Measurements from ENCODE around the gene IDH3B.
A peak's percentile ranks its signal among the peaks of the same experiment; 100 is the strongest.
"Not testable (repeated sequence)": the region's sequence is repeated elsewhere in the genome, so short reads cannot be mapped to it uniquely, and the experiment has no call there.

IDH3B gene

DNA sequence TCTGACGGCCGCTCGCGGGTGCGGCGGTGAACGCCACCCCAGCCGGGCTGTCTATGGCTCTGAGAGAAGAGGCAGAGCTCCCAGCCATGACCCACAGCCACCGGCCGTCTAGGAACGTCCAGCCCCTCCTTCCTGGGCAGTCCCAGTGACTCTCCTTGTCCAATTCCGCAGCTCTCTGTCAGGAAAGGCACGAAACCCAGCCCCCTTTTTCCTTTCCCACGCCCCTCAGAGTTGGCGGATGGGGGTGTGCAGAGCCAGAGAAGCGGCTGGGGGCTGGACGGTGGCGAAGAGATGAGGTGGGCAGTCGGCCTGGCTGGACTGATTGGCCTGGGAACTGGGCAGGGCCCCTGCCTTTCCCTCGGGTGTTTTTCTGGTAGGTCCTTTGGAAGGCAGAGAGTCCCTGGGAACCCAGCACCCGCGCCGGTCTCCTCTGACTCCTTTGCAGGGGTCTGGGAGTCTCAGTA, 30.0 kb upstream of the IDH3B start:
- no peak for DNase-seq

DNA sequence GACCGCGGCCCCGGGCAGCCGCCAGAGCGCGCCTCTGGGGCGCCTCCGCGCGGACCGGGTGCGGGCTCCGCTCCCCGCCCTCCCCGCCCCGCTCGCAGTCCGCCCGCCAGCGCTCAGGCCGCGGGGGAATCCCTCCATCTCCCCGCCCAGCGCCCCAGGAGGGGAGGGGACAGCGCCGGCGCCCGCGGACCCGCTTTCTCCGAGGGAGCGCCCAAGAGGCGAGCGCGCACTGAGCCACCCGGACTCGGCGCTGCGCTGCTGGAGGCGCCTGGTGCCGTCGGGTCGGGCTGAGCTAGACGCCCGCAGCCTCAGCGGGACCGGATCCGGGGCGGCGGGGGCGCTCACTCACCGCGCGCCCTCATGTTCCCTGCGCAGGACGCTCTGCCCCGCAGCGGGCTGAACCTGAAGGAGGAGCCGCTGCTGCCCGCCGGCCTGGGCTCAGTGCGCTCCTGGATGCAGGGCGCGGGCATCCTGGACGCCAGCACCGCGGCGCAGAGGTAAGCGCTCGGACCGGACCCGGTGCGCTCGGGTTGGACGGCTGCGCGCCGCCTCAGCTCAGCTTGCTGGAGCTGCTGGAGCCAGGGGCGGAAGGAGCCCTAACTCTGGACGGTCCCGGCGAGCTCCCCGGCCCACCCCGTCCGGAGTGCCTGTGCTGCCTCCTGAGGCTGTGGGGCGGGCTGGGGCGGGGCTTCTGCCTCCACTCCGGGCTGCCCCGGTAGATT, 29.4 kb upstream of the IDH3B start:
- DNase-seq: peak; percentile 79

DNA sequence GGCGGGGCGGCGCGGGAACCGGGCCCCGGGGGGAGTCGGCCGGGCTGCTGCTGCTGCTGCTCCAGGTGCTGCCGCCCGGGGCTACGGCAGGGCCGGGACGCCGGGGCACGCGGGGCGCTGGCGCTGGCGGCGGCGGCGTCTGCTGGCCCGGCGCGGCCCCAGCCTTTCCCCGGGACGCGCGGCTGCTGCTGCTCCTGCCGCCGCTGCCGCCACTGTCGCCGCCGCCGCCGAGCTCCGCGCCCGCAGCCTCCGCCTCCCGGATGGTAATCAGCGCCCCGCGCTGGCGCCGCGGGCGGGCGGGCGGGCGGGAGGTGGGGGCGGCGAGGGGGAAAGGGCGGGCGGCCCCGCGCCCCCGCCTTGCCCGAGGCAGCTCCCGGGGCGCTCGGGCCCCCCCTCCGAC, 28.9 kb upstream of the IDH3B start:
- no peak for DNase-seq

DNA sequence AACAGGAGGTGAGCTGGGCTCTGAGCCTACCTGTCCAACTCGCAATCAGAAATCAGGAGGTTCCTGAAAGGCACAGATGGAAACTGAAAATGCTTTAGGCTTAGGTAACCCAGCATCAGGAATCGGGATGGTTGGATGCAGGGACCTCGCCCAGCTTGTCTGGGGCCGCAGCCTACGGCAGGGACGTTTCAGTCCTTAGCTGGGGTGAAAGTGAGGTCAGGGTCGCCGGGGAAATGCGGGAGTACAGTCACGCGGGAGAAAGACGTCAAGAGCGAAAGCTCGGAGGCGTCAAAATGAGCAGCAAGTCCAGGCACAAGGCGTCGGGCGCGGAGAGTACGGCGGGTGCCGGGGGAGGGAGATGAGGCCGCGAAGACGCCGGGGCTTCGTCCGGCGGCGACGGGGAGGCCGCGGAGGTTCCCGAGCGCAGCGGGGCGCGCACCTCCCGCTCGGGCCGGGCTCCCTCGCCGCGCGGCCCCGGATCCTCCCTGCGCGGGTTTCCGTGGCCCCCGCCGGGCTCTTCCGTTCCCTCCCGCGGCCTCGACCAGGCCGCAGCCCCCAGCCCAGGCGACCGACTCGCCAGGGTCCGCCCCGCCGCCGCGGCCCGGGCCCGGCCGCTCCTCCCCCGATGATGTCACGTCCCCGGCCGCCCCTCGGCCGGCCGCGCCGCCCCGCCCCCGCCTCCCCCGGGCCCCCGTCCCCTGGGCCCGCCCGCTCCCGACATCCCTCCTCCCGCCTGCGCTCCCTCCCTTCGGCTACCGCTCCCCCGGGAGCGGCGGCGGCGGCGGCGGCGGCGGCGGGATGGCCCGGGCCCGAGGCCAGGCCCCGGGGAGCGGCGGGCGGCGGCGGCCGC, 28.2 kb upstream of the IDH3B start, which contains the start of gene EBF4:
TSS of gene EBF4 (plus strand) at position 745 of the 850 bp plus-strand sequence. CDS start 866 bp downstream, outside the sequence.
- DNase-seq: peak; percentile 66

DNA sequence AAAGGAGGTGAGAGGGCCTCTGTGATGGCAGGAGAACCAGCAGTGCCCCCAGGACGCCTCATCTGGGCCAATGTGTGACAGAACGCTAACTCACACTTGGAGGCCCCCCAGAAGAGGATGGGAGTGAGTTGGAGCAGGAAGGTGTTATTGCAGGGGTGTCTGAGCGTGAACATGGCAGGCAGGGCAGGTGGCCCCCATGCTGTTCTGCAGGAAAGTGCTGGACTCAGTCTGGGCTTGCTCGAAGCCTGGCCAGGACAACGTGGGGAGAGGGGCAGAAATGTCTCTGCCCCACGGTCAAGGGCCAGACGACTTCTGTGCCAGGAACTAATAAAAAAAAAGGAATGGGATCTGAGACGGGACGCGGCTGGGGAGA, 27.6 kb upstream of the IDH3B start:
- DNase-seq: no peak

DNA sequence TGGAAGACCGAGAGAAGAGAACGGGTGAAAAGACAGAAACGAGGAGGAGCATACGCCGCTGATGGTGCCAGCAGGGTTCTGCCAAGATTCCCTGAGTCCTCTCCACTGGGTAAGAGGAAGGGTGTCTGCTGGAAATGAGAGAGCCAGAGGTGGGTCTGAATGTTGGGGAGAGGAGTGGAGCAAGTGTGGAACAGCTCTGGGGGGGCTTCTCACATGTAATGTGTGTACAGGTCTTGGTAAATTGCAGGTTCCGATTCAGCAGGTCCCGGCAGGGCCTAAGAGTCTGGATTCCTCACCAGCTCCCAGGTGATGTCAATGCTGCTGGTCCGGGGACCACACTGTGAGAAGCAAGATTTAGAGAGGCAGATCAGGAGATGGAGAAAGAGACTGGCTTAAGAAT, 27.1 kb upstream of the IDH3B start:
- no peak for DNase-seq

DNA sequence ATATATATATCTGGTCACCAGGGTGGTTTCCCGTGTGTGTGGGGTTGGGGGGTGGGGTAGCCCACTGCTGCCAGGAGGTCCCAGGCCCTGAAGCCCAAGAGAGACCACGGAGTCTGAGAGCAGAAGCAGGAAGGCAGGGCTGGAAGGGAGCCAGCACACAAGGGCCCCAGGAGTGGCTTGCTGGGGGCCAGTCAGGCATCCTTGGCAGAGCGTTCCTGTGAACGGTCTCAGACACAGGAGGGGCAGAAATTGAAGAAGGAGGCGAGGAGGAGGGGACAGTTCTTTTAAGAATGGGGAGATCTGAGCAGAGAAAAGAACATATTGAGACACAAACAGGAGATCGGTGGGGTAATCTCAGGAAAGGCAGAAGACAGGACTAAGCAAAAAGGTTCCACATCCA, 26.7 kb upstream of the IDH3B start:
- DNase-seq: no peak

DNA sequence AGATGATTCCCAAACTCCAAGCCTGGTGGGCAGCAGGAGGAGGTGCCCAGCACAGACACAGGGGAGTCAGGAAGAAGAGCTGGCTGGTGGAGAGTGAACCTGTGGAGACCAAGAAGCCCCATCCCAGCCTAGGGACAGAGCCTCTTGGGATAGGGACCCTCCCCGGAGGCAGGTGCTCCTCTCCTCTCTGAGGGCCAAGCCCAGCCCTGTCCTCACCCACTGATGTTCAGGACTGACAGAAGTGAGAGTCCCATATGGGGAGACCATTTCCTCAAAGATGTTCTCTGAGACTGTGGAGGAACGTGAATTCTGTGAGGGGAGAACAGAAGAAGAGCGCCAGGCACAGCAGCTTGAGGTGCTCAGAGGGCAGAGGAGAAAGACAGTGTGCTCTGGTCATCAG, 26.2 kb upstream of the IDH3B start:
- no peak for DNase-seq

DNA sequence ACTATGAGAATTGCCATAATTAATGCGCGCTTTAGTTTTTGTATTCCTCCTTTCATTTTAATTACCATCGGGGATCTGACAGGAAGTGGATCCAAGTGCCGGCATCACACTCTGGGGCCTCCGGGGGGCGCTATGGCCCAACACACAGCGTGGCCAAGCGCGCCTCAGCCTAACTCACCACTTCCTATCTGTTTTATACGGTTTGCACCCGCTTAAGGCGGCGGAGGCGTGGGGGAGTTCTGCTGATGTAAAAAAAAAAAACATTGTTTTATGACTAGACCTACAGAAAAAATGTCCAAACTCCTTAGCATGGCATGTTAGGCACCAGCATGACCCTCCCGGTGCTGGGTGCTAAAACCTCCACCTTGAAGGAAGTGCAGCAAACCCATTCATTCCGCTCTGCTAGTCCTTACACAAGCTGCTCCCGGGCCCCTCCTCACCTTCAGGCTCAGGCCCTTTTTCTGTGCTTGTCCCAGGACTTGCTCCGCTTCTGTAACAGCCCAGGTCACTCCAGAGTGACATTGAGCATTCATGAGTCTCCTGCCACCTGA, 24.1 kb upstream of the IDH3B start:
- DNase-seq: peak; percentile 88

DNA sequence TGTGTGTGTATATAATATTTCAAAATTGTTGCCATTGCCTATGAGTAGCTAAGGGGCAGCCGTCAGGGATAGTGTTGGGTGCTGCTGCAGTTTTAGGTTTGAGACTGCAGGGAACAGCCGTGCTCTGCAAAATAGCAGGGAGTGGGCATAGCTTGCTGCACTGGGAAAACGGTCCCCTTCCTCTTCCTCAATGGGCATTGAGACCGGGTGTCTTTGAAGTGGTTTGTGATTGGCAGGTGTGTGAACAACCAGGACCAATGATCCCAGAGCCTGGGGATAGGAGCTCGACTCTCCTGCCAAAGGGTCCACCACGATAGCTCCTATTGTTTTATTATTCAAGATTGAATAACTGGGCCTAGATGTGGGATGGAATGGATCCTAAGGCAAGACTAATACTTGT, 23.5 kb upstream of the IDH3B start:
- no peak for DNase-seq

DNA sequence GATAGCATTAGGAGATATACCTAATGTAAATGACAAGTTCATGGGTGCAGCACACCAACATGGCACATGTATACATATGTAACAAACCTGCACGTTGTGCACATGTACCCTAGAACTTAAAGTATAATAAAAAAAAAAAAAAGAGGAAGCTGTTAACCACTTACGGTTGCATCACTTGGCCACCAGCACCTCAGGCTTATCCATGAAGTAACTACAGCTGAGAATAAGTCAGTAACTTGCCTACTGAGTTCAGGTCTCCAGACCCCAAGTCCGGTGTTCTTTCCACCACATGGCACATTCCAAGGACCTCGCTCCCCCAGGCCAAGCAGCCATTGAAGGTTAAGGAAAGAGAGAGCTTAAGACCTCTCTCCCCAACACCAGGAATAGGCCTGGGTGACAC, 20.8 kb upstream of the IDH3B start:
- DNase-seq: not testable (repeated sequence)

DNA sequence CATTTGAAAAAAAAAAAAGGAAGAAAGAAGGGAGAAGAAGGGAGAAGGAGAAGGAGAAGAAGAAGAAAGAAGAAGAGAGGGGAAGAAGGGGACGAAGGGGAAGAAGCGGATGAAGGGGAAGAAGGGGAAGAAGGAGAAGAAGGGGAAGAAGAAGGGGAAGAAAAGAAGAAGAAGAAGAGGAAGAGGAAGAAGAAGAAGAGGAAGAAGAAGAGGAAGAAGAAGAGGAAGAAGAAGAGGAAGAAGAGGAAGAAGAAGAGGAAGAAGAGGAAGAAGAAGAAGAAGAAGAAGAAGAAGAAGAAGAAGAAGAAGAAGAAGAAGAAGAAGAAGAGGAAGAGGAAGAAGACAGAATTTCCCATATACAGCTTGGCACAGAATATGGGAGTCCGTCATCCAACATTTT, 18.0 kb upstream of the IDH3B start:
- DNase-seq: not testable (repeated sequence)

DNA sequence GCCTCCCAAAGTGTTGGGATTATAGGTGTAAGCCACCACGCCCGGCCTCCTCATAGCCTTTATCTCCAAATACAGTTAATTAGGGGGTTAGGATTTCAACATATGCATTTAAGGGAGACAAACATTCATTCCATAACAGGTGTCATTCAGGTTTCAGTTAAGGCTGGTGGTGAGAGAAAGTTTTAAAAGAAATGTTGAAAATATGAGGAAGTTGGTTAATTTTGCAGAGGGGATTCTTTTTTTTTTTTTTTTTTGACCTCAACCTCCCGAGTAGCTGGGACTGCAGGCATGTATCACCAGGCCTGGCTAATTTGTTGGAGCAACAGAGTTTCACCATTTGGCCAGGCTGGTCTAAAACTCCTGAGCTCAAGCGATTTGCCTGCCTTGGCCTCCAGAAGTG, 16.0 kb upstream of the IDH3B start:
- no peak for DNase-seq

DNA sequence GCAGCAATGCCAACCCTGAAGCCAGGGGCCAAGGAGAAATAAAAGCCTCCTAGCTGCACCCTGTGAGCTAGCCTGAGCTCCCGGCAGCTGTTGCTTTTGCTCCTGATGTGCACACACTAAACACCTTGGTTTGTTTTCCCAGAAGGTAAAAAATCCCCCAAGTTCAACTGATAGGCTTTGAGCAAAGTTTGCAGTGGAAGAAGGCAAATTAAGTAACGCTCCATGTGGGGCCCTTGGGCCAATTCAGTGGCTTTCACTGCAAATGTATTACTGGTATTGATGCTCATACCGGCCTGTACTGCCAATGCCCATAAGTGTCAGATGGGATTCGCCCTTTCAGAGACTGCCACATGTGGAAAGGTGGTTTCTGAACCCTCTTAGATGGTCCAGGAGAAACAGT, 9.4 kb upstream of the IDH3B start:
- no peak for DNase-seq

DNA sequence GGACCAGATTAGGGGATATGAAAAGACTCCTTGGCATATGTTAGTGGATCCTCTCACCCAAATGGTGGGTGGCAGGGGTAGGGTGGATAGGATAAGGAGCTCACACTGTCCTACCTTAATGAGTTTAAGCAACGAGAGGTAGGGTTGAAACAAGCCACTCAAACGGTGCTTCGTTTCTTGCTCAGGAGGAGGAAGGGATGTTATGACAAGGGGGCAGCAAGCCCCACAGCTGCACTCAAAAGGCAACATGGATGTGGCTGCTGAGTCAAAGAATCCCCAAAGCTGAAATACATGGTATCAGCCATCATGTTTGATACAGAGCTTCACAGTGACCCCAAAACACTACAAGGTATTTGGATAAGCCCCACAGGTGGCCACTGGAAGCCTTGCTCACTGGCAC, 8.4 kb upstream of the IDH3B start:
- DNase-seq: no peak

DNA sequence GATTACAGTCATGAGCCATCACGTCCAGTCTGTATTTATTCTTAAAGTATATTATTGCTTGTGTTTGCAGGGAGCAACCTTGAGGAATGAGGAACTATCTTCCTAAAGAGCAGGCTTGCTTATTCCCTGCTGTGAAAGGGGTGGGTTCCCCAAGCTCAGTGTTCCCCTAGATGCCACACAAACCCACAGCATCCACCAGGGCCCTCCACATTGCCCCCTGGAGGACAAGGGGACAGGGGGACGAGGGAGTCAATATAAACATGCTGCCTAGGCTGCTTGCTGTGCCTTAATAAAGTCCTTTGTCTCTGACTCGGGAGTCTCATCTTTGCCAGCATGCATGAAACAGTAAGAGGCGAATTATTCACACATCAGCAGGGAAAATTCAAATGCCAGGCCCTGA, 8.0 kb upstream of the IDH3B start:
- no peak for DNase-seq

DNA sequence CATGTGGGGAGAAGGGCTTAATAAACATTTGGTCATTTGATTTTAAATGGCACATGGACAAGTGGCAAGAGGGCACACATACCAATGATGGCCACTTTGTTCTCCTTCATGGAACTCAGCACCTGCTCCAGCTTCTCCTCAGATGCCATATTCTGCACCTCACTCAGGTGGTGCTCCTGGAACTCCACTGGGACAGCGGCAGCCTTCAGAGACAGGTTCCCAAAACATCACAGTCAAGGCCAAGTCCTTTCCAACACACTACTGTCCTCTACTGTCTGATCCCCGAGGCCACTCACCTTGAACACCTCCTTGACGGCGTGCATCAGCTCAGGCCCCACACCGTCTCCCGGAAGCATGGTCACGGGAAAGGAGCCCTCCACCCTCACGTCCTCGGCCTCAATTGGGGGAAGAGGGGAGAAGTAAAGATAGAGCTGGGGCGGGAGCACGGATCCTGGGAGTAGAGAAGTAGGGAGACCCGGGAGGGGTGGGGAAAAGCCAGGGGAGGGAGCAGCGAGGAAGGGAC, 591 bp downstream of the IDH3B start:
- no peak for DNase-seq

DNA sequence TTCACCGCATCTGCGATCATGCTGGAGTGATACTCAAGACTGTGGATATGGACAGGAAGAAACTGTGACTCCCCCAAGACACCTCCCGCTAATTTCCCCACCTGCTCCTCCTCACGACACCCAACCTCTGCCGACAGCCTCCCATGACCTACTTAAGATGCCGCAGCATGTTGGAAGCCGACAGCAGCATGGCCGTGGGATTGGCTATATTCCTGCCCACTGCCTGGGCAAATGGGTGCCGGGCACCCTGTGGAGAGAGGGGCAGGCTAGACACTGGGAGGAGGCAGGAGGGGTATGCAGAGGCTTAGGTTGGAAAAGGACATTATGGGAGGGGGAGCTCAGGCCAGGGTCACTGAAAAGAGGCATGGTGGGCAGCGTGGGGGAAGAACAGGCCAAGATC, 4.5 kb downstream of the IDH3B start:
- DNase-seq: peak; percentile 61

DNA sequence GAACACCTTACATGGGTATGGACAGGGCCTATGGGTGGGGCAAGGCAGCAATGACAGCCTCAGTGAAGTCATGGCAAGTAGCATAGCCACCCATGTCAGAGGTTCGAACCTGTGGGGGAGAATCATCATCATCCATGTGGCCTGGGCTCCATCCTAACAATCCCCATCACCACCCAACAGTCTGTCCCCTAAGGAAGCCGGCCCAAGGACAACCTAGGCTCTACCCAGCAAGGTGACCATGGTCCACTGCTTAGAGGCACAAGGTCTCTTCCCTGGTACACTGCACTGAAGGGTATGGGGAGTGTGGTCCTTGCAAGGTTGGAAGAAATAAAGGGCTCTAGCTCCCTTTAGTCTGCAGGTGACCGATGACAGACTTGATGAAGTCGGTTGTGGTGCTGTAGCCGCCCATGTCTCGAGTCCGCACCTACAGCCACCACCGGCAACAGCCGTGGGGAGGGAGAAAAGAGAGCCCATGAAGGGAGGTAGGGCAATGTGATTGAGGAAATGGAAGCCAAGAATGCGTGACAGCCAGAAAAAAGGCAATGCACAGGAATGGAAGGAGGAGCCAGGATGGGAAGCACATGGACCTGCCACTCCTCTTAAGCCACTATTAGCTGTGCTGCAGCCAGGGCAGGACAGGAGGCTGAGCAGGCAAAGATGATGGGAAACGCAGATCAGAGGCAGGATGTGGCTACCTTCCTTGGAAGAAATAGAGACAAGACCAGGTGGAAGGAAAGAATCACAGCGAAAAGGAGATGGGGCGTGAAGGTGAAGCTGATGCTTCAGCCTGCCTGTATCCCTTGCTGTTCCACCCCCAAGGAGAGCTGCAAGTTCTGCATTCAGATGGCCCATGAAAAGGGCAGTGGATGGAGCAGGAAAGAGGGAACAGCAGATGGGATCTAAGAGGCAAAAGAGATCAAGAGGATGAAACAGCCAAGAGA, 5.3 kb downstream of the IDH3B start:
- DNase-seq: peak; percentile 74

DNA sequence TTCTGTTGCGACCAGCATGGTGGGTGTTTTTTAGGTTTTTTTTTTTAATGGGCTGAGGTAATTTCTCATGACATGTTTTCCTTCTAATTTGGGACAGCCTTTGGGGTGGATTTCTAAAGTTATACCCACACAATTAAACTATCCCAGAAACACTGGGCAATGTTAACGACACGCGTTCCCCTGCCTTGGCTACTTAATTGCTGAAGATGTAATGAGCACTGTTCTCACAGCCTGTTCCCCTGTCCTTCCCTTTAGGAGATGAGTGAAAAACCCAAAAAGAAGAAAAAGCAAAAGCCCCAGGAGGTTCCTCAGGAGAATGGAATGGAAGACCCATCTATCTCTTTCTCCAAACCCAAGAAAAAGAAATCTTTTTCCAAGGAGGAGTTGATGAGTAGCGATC, 6.3 kb downstream of the IDH3B start:
- no peak for DNase-seq

DNA sequence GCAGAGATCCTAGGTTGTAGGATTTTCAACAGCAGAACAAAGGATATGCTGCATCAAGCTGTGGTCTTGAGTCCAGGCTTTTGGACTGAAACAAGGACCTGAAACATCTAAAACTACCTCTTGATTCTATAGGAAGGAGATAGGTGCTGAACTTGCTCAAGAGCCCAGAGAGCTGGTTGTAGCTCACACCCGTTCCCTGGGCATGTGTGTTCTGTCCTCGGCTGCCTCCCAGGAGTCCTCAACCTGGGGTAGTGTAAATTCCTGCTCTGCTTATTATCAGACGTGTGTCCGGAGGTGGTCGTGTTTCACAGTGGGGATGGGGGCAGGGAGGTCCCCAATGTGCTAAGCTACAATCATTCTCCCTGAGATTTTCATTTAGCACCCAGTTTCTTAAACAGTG, 6.8 kb downstream of the IDH3B start:
- peak; percentile 62 for DNase-seq

DNA sequence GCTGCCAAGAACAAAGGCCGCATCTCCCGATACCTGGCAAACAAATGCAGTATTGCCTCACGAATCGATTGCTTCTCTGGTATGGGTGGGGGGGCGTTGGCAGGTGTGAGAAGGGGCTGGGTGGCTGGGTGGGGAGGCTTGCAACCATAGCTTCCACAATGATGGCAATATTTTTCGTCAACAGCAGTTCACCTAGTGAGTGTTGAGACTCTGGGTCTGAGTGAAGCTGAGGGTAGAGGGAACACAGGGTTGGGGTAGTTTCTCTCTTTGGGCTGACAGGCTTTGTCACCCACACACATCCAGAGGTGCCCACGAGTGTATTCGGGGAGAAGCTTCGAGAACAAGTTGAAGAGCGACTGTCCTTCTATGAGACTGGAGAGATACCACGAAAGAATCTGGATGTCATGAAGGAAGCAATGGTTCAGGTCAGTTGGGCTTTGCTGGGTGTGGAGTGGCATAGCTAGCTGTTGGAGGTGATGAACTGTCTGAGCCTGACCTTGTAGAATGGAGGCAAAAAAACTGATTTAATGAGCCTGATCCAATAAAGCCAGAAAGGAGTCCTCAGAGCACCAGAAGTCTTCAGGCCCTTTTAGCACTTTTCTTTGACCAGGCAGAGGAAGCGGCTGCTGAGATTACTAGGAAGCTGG, 7.4 kb downstream of the IDH3B start:
- DNase-seq: no peak
